GM04504 (cell line): ENCODE measurements around the gene SH3TC1.

Experiments
- DNase-seq: peaks from one replicate; pipeline ENCODE4 v3.0.0-alpha.2; 2012; ENCODE audit warnings: low read depth

The SH3TC1 gene

GRCh38 chr4:8214136-8214535 is 15.0 kb downstream of the SH3TC1 start:
- no peak for DNase-seq

- DNase-seq, result peak; percentile 47
These were observed 15.9 kb downstream of the SH3TC1 start for GRCh38 chr4:8215001-8215427.

GRCh38 chr4:8215641-8216442 is 16.8 kb downstream of the SH3TC1 start:
- no peak for DNase-seq

- no peak for DNase-seq
These were observed 17.6 kb downstream of the SH3TC1 start for GRCh38 chr4:8216443-8217245.

DNA sequence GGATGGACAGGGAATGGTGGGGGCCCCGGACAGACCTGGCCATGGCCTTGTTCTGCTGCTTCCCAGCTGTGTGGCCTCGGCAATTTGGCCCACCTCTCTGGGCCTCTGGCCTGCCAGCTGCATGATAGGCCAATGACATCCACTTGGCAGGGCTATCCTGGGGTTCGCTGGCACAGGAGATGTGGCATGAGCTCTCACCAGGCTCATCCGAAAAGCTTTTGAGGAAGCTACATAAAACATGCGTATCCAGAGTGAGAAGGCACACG is 18.1 kb downstream of the SH3TC1 start:
- no peak for DNase-seq

GRCh38 chr4:8217871-8218270 is 18.8 kb downstream of the SH3TC1 start:
- no peak for DNase-seq

DNA sequence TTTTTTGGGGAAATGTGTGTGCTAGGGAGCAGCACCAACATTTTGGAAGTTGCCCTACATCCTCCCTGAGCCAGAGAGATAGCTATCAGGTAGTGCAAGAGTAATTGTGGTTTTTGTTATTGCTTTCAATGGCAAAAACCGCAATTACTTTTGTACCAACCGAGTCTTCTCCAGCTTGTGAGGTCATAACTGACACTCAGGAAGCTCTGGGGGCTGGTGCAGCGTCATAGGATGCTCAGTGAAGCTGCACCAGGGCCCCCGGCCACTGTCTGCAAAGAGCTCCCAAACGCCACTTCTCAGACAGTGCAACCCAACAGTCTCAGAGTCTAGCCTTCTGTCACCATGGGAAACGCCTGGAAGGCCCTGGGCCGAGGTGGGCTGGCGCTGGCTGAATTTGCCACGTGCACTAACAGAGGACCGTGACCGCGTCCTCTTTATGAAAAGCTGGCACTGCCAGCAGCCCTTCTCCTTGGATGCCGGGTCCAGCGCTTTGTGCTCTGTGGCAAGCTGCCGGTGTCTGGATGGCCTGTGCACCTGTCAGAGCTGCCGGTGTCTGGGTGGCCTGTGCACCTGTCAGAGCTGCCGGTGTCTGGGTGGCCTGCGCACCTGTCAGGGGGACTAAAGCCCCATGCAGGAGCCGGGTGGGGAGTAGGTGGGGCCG is 19.4 kb downstream of the SH3TC1 start:
- no peak for DNase-seq

- no peak for DNase-seq
These were observed 20.1 kb downstream of the SH3TC1 start for GRCh38 chr4:8219236-8219635.

GRCh38 chr4:8220661-8221450 is 21.8 kb downstream of the SH3TC1 start:
- no peak for DNase-seq

GRCh38 chr4:8221476-8221875 is 22.4 kb downstream of the SH3TC1 start:
- DNase-seq, result peak; percentile 49

DNA sequence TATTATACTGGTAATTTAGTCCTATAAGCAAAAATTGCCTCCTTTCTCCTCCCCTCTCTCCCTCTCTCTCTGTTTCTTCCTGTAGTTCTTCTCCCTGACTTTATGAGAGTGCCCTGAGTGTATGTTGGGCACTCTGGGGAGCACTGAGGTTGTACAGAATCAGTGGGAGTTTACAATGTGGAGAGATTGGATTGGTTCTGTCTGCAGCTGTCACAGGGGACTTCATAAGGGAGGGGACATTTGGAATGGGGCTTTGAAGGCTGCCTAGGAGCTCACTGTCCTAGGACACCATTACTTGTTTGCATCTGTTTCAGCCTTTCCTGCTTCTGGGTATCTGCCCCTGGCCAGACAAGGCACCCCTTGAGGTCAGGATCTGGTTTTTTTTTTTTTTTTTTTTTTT is 22.9 kb downstream of the SH3TC1 start:
- no peak for DNase-seq

DNA sequence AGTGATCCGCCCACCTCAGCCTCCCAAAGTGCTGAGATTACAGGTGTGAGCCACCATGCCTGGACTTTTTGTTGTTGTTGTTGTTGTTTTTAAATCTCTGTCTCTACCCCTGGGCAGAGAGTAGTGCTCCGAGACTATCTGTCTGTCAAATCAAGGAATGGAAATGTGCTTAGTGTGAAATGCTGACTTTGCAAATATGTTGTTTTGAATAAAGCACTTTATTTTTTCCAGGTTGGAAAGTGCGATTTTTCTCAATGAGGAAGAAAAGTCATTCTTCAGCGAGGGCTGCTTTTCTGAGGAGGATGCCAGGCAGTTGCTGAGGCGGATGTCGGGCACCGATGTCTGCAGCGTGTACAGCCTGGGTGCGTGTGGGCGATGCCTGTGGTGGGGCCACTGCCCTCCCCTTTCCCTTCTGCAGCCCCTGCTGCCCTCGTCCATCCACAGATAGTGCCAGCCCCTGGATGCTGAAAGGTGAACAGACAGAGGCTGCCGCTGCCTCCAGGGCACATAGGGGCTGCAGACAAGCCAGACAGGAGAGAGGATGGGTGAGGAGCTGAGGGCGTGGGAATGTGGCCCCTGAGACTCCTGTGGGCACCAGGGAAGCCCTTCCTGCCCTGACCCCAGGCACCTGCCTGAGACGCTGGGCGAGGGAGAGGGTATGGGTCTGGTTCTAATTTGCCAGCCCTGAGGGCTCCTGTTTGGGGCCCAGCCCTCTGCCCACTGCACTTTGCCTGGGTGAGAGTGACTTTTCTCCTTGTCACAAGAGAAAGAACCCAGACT is 23.7 kb downstream of the SH3TC1 start:
- no peak for DNase-seq

DNA sequence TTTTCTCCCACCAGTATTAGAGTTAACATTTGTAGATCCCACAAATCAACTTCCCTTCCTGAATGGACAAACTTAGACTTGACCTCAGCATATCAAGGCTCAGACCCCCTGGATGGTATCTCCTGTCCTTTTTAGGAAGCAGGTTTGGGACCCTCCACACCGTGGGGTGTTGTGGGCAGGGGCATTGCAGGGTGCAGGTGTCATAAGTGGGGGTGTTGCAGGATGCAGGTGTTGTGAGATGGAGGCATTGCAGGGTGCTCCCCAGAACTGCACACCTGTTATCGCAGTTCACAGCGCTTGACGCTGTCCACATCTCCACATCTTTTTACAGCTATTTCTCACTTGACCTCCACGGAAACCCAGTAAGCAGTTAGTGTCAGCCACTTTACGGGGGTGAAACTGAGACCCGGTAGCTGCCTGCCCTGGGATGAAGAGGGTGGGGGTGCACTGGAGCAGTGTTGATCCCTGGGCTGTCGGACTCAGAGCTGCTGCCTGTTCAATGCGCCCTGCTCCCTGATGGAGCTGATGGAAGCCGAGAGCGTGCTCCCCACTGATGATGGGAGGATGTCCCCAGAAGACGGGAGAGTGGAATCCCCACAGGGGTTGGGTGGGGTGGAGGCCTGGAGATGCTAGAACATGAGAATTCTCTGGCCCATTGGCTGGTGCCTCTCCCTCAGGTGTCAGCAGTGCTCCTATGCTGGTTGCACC is 25.3 kb downstream of the SH3TC1 start:
- DNase-seq, result no peak

- no peak for DNase-seq
These were observed 26.0 kb downstream of the SH3TC1 start for GRCh38 chr4:8224975-8225625.

- DNase-seq, result no peak
These were observed 26.8 kb downstream of the SH3TC1 start for GRCh38 chr4:8225706-8226443.

GRCh38 chr4:8227201-8227770 is 28.2 kb downstream of the SH3TC1 start:
- DNase-seq, result no peak

DNA sequence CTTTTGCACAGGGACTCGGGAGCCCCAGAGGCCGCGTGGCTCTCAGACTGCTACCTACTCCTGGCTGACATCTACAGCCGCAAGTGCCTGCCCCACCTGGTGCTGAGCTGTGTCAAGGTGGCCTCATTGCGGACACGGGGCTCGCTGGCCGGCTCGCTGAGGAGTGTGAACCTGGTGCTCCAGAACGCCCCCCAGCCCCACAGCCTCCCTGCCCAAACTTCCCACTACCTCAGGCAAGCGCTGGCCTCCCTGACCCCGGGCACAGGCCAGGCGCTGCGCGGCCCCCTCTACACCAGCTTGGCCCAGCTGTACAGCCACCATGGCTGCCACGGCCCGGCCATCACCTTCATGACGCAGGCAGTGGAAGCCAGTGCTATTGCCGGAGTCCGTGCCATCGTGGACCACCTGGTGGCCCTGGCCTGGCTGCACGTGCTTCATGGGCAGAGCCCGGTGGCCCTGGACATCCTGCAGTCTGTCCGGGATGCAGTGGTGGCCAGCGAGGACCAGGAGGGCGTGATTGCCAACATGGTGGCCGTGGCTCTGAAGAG is 28.8 kb downstream of the SH3TC1 start:
- DNase-seq, result no peak

DNA sequence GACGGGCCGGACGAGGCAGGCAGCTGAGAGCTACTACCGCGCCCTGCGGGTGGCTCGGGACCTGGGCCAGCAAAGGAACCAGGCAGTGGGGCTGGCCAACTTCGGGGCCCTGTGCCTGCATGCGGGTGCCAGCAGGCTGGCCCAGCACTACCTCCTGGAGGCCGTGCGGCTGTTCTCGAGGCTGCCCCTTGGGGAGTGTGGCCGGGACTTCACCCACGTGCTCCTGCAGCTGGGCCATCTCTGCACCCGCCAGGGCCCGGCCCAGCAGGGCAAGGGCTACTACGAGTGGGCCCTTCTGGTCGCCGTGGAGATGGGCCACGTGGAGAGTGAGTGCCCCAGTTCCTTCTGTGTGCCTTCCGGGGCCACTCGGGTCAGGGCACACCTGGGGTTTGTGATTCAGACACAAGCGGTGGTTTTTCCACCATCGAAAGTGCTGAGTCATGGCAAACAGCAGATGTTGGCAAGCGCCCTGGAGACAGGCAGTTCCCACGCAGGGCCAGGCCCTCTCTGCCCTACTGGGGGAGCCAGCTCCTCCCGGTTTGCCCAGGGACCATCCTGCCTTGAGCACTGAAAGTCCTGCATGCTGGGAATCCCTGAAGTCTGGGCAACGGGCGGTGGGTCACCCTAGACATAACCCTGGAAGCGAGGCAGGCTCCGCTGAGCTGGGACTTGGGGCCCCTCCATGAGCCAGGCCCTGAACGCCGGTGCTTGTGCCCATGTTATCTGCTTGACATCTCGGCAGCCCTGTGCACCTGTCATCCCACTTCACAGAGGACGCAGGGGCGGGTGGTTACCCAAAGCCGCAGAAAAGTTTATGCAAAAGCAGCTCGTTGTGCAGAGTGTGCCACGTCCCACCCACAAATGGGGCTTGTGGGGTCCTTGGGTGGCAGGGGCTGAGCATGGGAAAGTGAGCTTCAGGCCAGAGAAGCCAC is 29.5 kb downstream of the SH3TC1 start:
- peak; percentile 77 for DNase-seq
